ENCODE measurements around the gene NPAS1.
A peak's percentile ranks its signal among the peaks of the same experiment; 100 is the strongest.

NPAS1 gene

GRCh38 chr19:47020992-47021496 lies 1.4 kb downstream of the NPAS1 start:
- DNase-seq, result no peak

GRCh38 chr19:47021536-47022139 lies 2.0 kb downstream of the NPAS1 start:
- DNase-seq, result no peak

GRCh38 chr19:47022140-47022536 lies 2.5 kb downstream of the NPAS1 start:
- DNase-seq, result no peak

- no peak for DNase-seq
Measured at GRCh38 chr19:47022541-47023447, 3.2 kb downstream of the NPAS1 start.

GRCh38 chr19:47023448-47023794 lies 3.8 kb downstream of the NPAS1 start:
- no peak for DNase-seq

- no peak for DNase-seq
Measured at GRCh38 chr19:47024502-47024901, 4.9 kb downstream of the NPAS1 start.

GRCh38 chr19:47026156-47026555 lies 6.5 kb downstream of the NPAS1 start:
- no peak for DNase-seq

DNA sequence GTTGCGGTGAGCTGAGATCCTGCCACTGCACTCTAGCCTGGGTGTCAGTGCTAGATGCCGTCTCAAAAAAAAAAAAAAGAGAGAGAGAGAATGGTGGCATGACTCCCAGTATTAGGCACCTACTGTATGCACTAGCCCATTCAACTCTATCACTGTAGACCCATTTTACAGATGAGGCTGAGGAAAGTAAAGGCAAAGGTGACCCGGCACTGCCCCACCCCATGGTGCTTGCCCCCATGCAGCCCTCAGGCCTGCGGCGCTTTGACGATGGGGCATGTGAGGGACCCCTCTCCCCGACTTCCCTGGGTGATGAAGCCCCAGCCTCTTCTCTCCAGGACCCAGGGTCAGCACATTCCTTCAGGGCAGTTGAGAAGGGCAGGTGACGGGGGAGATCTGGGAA lies 7.3 kb downstream of the NPAS1 start:
- no peak for DNase-seq

DNA sequence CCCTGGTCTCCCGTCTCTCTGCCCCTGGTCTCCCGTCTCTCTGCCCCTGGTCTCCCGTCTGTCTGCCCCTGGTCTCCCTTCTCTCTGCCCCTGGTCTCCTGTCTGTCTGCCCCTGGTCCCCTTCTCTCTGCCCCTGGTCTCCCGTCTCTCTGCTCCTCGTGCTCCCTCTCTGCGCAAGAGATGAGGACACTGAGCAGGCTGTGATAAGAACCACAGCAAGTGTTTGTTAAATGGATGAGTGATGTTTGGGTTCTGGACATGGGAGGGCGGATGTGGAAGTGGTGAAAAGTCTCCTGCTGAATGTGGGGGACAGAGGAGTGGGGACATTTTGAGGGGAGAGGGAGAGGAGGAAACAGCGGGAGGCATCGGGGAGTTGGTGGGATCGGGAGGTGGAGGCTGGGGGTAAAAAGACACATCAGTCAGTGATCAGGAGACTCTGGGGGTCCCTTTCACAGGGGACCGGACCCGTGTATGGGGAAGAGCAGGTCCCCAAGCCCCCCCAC lies 8.0 kb downstream of the NPAS1 start:
- DNase-seq, result no peak

GRCh38 chr19:47028195-47028601 lies 8.6 kb downstream of the NPAS1 start:
- DNase-seq, result no peak

GRCh38 chr19:47032171-47032811 lies 12.7 kb downstream of the NPAS1 start:
- no peak for DNase-seq

DNA sequence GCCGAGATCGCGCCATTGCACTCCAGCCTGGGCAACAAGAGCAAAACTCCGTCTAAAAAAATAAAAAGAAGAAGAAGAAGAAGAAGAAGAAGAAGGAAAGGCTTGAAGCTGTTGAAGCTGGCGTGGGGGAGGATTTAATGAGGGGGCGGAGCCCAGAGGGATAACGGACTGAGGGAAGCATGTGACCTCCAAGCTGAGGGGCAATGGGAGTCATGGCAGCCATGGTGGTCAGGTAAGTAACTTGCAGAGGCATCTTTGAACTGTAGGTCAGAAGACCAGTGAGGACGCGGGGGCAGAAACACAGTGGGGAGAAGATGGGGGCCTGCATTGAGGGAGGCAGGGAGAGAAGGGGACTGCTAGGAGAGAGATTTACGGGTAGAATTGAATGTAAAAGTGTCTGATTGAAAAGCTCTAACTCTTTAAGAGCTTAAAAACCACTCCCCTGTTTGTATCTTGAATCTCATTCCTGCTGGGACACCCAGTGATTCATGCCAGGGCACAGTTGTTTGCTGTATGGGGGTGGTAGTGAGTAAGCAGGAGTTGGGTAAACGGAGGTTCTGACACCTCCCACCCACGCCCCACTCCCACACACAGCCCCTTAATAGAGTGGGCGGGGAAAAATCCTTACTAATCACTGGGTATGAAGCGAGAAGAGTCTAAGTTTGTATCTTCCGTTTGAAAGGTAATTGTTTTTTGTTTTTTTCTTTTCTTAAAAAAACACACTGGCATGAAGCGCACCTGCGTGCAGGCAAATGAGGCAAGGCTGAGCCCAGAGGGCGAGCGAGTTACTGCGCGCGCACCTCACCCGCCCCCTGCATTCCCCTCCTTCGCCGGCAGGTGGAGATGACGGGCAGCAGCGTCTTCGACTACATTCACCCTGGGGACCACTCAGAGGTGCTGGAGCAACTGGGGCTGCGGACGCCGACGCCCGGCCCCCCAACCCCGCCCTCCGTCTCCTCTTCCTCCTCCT lies 15.8 kb downstream of the NPAS1 start:
- peak; percentile 78 for DNase-seq

GRCh38 chr19:47036097-47036651 lies 16.5 kb downstream of the NPAS1 start:
- no peak for DNase-seq

DNA sequence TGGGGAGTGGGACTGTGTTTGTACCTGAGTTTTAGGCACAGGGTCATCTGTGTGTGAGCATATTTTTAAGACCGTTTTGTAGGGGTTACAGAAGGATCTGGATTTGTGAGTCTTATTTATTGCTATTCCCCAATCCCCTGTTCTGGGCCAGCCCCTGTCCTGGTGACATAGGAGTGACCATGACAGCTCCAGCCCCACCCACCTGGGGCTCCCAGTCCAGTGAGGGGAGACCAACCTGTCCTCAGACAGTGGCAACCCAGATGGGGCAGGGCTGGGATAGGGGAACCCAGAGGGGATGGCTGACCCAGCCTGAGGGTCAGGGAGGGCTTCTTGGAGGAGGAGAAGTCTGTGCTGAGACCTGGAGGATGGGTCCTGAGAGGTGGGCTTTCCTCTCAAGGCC lies 18.1 kb downstream of the NPAS1 start:
- no peak for DNase-seq

DNA sequence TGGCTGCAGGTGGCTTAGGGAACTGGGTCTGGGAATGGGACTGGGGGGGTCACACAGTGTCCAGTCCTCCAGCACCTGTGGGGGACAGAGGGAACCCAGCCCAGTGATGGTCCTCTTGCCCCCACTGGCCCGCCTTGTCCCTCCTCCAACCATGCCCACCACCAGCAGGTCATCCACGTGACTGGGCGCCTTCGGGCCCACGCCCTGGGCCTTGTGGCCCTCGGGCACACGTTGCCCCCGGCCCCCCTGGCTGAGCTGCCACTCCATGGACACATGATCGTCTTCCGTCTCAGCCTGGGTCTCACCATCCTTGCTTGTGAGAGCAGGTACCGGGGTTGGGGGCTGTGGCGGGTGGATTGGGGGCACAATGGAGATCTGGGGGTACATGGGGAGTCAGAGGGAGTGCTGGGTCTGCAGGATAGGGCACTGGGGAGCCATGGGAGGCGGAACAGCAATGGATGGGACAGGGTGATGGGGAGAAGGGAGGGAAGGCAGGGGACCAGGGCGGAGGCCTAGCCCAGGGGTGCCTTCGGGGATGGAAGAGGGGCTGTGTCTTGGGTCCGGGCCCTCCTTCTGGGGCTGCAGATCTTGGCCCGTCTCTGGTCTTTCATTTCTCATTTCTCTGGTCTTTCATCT lies 19.7 kb downstream of the NPAS1 start:
- no peak for DNase-seq

DNA sequence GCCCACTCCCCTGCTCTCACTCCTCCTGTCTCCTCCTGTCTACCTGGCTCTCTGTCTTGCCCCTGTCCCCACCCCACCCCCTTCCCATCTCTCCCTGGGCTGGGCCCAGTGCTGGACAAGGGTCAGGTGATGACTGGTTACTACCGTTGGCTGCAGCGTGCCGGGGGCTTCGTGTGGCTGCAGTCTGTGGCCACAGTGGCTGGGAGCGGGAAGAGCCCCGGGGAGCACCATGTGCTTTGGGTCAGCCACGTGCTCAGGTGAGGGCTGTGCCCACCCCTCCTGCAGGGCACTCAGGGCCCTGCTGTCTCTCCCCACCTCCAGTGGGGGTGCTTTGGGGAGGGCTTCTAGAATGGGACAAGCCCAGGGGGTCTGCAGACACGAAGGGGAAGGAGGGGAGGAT lies 21.2 kb downstream of the NPAS1 start:
- no peak for DNase-seq

GRCh38 chr19:47044946-47045866 lies 25.6 kb downstream of the NPAS1 start:
- no peak for DNase-seq

GRCh38 chr19:47045867-47046470 lies 26.3 kb downstream of the NPAS1 start:
- no peak for DNase-seq

- no peak for DNase-seq
Measured at GRCh38 chr19:47047272-47047762, 27.7 kb downstream of the NPAS1 start.
